IMR-90 (cell line): ENCODE data around the gene PCDHGA2. TPM values are rescaled to one million over a fixed set of nuclear protein-coding genes. Genes with fewer than 3 reads are reported as not detected.

Source experiments
- ATAC-seq: fragments of 200-7000 bp; cut with Tn5 transposase; 2 replicates; pipeline ENCODE4 v1.9.1; 2020; ENCODE audit warnings: low read depth, mild to moderate bottlenecking, moderate library complexity
- BruUV-seq: library from RNA; stranded (reverse); fragments of 400-500 nt; replicated peaks from 2 replicates; lab custom pipeline; 2021; lab: Mats Ljungman, UMichigan
- CTCF ChIA-PET: fragments of 300-600 bp; formaldehyde crosslinking; extraction: SDS; loops from one replicate; lab custom pipeline; 2021; ENCODE audit warnings: antibody characterized with exemption; lab: Yijun Ruan, JAX
- POLR2A ChIA-PET: fragments of 300-600 bp; sonication (Branson Sonifier 250); formaldehyde crosslinking; loops from one replicate; lab custom pipeline; 2022; ENCODE audit warnings: antibody characterized with exemption; ENCODE audit not compliant: unreplicated experiment; lab: Charles Lee
- DNase-seq: peaks from one replicate; pipeline ENCODE4 v3.0.0; 2013
- H2AFZ ChIP-seq: replicated peaks from 2 replicates; pipeline ENCODE3; 2013; ENCODE audit warnings: low read length, mild to moderate bottlenecking; ENCODE audit not compliant: poor library complexity
- H2AK5ac ChIP-seq: 2 replicates; pipeline ENCODE4 v1.6.1; 2013; ENCODE audit warnings: low read depth, low read length, inconsistent platforms
- H2AK9ac ChIP-seq: replicated peaks from 2 replicates; pipeline ENCODE3; 2013; ENCODE audit warnings: mild to moderate bottlenecking, low read depth, low read length, moderate library complexity; ENCODE audit not compliant: poor library complexity
- H2BK120ac ChIP-seq: 2 replicates; pipeline ENCODE4 v1.6.1; 2013; ENCODE audit warnings: low read depth, low read length, inconsistent platforms
- H2BK15ac ChIP-seq: 3 replicates; pipeline ENCODE4 v1.6.1; 2013; ENCODE audit warnings: low read depth, low read length, inconsistent platforms
- H2BK20ac ChIP-seq: 2 replicates; pipeline ENCODE4 v1.6.1; 2013; ENCODE audit warnings: low read depth, mild to moderate bottlenecking, inconsistent platforms, low read length, moderate library complexity
- H2BK5ac ChIP-seq: 2 replicates; pipeline ENCODE4 v1.6.1; 2013; ENCODE audit warnings: mild to moderate bottlenecking, low read depth, low read length, inconsistent platforms; ENCODE audit not compliant: poor library complexity, severe bottlenecking
- H3K14ac ChIP-seq: replicated peaks from 2 replicates; pipeline ENCODE4 v1.6.1; 2013; ENCODE audit warnings: low read depth, low read length, inconsistent platforms
- H3K18ac ChIP-seq: 2 replicates; pipeline ENCODE4 v1.6.1; 2013; ENCODE audit warnings: low read depth, low read length, control low read depth
- H3K23ac ChIP-seq: 2 replicates; pipeline ENCODE4 v1.6.1; 2013; ENCODE audit warnings: low read depth, low read length, inconsistent platforms
- H3K27ac ChIP-seq: 2 replicates; pipeline ENCODE4 v1.5.1; 2013; ENCODE audit warnings: mild to moderate bottlenecking, control low read depth, low read length; ENCODE audit not compliant: insufficient read depth
- H3K27me3 ChIP-seq: 2 replicates; pipeline ENCODE4 v1.6.1; 2013; ENCODE audit warnings: low read length; ENCODE audit not compliant: control insufficient read depth, insufficient read depth
- H3K36me3 ChIP-seq: 2 replicates; pipeline ENCODE4 v1.6.1; 2013; ENCODE audit warnings: low read length, mixed read lengths; ENCODE audit not compliant: control insufficient read depth, insufficient read depth
- H3K4ac ChIP-seq: 2 replicates; pipeline ENCODE4 v1.6.1; 2013; ENCODE audit warnings: low read depth, low read length, inconsistent platforms
- H3K4me1 ChIP-seq: 2 replicates; pipeline ENCODE4 v1.6.1; 2013; ENCODE audit warnings: low read length, mixed read lengths; ENCODE audit not compliant: control insufficient read depth, insufficient read depth
- H3K4me2 ChIP-seq: 2 replicates; pipeline ENCODE4 v1.6.1; 2013; ENCODE audit warnings: low read depth, mild to moderate bottlenecking, control low read depth, low read length, moderate library complexity
- H3K4me3 ChIP-seq: 2 replicates; pipeline ENCODE4 v1.5.1; 2013; ENCODE audit warnings: low read depth, mild to moderate bottlenecking, control low read depth, low read length, moderate library complexity; ENCODE audit not compliant: insufficient read depth
- H3K56ac ChIP-seq: 2 replicates; pipeline ENCODE4 v1.6.1; 2013; ENCODE audit warnings: low read length, inconsistent platforms; ENCODE audit not compliant: insufficient read depth; ENCODE audit errors: extremely low read depth
- H3K79me1 ChIP-seq, 2 experiments: 2 replicates each; pipeline ENCODE4 v1.6.1; 2013; ENCODE audit warnings: low read length in 2 of 2, inconsistent platforms in 1 of 2, low read depth in 1 of 2
- H3K9ac ChIP-seq: 2 replicates; pipeline ENCODE4 v1.6.1; 2013; ENCODE audit warnings: low read depth, low read length, control low read depth
- H3K9me1 ChIP-seq: 2 replicates; pipeline ENCODE4 v1.6.1; 2013; ENCODE audit warnings: low read length, inconsistent platforms; ENCODE audit not compliant: insufficient read depth
- H3K9me3 ChIP-seq: 2 replicates; pipeline ENCODE4 v1.6.1; 2013; ENCODE audit warnings: low read length; ENCODE audit not compliant: control insufficient read depth, insufficient read depth
- H4K20me1 ChIP-seq: 2 replicates; pipeline ENCODE4 v1.6.1; 2013; ENCODE audit warnings: low read length, inconsistent platforms; ENCODE audit not compliant: insufficient read depth
- H4K5ac ChIP-seq: 2 replicates; pipeline ENCODE4 v1.6.1; 2013; ENCODE audit warnings: mild to moderate bottlenecking, low read depth, low read length, control low read depth
- H4K8ac ChIP-seq, 2 experiments: 2 replicates each; pipeline ENCODE4 v1.6.1; 2013; ENCODE audit warnings: low read depth in 2 of 2, low read length in 2 of 2, control low read depth in 1 of 2, inconsistent platforms in 1 of 2
- H4K91ac ChIP-seq: 2 replicates; pipeline ENCODE4 v1.6.1; 2013; ENCODE audit warnings: low read depth, low read length, inconsistent platforms; ENCODE audit not compliant: insufficient read depth
- BHLHE40 ChIP-seq: fragments of 150-350 bp; IDR thresholded peaks from 2 replicates; pipeline ENCODE4 v1.6.1; 2016; ENCODE audit warnings: mild to moderate bottlenecking, low read depth, low read length
- CEBPB ChIP-seq: IDR thresholded peaks from 2 replicates; pipeline ENCODE4 v1.6.1; 2012; ENCODE audit warnings: low read depth, low read length, improper control_type of control experiment
- CHD1 ChIP-seq: IDR thresholded peaks from 2 replicates; pipeline ENCODE4 v1.6.1; 2012; ENCODE audit warnings: low read depth, low read length, improper control_type of control experiment
- CTCF ChIP-seq: conservative IDR thresholded peaks from 2 replicates; pipeline ENCODE4 v1.5.1; 2012; ENCODE audit warnings: mild to moderate bottlenecking, low read depth, low read length, improper control_type of control experiment
- ELK1 ChIP-seq: fragments of 150-350 bp; IDR thresholded peaks from 2 replicates; pipeline ENCODE4 v1.6.1; 2016; ENCODE audit warnings: low read depth, mild to moderate bottlenecking, low read length, moderate library complexity, borderline replicate concordance
- FOS ChIP-seq: fragments of 150-350 bp; IDR thresholded peaks from 2 replicates; pipeline ENCODE4 v1.6.1; 2016; ENCODE audit warnings: low read depth, low read length
- MAFK ChIP-seq: IDR thresholded peaks from 2 replicates; pipeline ENCODE4 v1.6.1; 2012; ENCODE audit warnings: low read depth, low read length, improper control_type of control experiment
- MAZ ChIP-seq: IDR thresholded peaks from 2 replicates; pipeline ENCODE4 v1.6.1; 2012; ENCODE audit warnings: low read depth, mild to moderate bottlenecking, low read length, improper control_type of control experiment, moderate library complexity, borderline replicate concordance
- MXI1 ChIP-seq: IDR thresholded peaks from 2 replicates; pipeline ENCODE4 v1.6.1; 2012; ENCODE audit warnings: low read depth, mild to moderate bottlenecking, low read length, moderate library complexity, borderline replicate concordance
- NFE2L2 ChIP-seq: fragments of 150-350 bp; IDR thresholded peaks from 2 replicates; pipeline ENCODE4 v1.6.1; 2016; ENCODE audit warnings: low read depth, mild to moderate bottlenecking, low read length
- POLR2A ChIP-seq: IDR thresholded peaks from 2 replicates; pipeline ENCODE4 v1.6.1; 2012; ENCODE audit warnings: mild to moderate bottlenecking, low read depth, low read length
- RAD21 ChIP-seq: IDR thresholded peaks from 2 replicates; pipeline ENCODE4 v1.6.1; 2012; ENCODE audit warnings: low read length, improper control_type of control experiment
- RCOR1 ChIP-seq: IDR thresholded peaks from 2 replicates; pipeline ENCODE4 v1.6.1; 2012; ENCODE audit warnings: mild to moderate bottlenecking, low read length, improper control_type of control experiment; ENCODE audit not compliant: insufficient replicate concordance
- RFX5 ChIP-seq: IDR thresholded peaks from 2 replicates; pipeline ENCODE4 v1.8.0; 2012; ENCODE audit warnings: low read depth, mild to moderate bottlenecking, low read length, moderate library complexity
- SMC3 ChIP-seq: fragments of 150-350 bp; IDR thresholded peaks from 2 replicates; pipeline ENCODE4 v1.6.1; 2016; ENCODE audit warnings: low read depth, mild to moderate bottlenecking, antibody characterized with exemption, low read length, moderate library complexity
- WGBS, 2 experiments: methylation state at CpG; one replicate each; pipeline versions ENCODE4 v1.1.5 to v1.1.7; 2013; ENCODE audit warnings: missing lambda C conversion rate in 2 of 2; ENCODE audit not compliant: insufficient read length in 1 of 2; ENCODE audit errors: extremely low coverage in 2 of 2; 5-methylcytosine and 5-hydroxymethylcytosine counted together
- dilution Hi-C: fragments of 300-500 bp; cut with HindIII; formaldehyde crosslinking; loops from one replicate; pipeline ENCODE4 v1.14.3; 2018; ENCODE audit warnings: low sequenced_read_pairs; ENCODE audit not compliant: unreplicated experiment
- in situ Hi-C: fragments of 300-500 bp; cut with MboI; formaldehyde crosslinking; loops from 3 replicates; pipeline ENCODE4 v1.14.3; 2019; ENCODE audit warnings: low sequenced_read_pairs, inconsistent platforms, mixed read lengths
- intact Hi-C: fragments of 100-400 bp; cut with micrococcal nuclease; formaldehyde crosslinking; loops from 2 replicates; pipeline ENCODE4 v1.10.0; 2022
- polyA plus RNA-seq, 3 experiments: library from polyadenylated mRNA; depleted of rRNA; stranded (reverse); fragments of >200 nt; gene quantifications; 2 replicates each; pipeline ENCODE4 v1.2.3, GENCODE V29; 2012; ENCODE audit warnings: low replicate concordance in 1 of 3
- total RNA-seq: library from RNA; depleted of rRNA; stranded (reverse); fragments of >200 nt; gene quantifications from 2 replicates; pipeline ENCODE4 v1.2.3, GENCODE V29; 2012
- TF ChIP-seq, protein P1 (sequence below): fragments of 150-350 bp; IDR thresholded peaks from 2 replicates; pipeline ENCODE4 v1.6.1; 2017; ENCODE audit warnings: mild to moderate bottlenecking, antibody characterized with exemption, low read length, low read depth

The PCDHGA2 gene
- total and polyA plus RNA-seq, 2 of the 4 experiments (the other 2 are of a cell fraction): 3.4 to 3.6 TPM

- no peak overlapping the region for H4K8ac ChIP-seq
These were observed 17.1 kb downstream of the PCDHGA2 start for GRCh38 chr5:141355641-141356040.

More at GRCh38 chr5:141355641-141356040, 17.1 kb downstream of the PCDHGA2 start:
- H3K18ac ChIP-seq: no peak overlapping the region
- peaks cover 60% of the 10 kb centered on the region for H3K9me3 ChIP-seq
- no peak for DNase-seq
- no peak overlapping the region for H2BK15ac ChIP-seq
- no peaks in the 10 kb centered on the region for H3K79me1 ChIP-seq
- no peaks in the 10 kb centered on the region for H4K20me1 ChIP-seq
- no peak overlapping the region for H3K23ac ChIP-seq
- no peak overlapping the region for H3K27ac ChIP-seq
- TF ChIP-seq MAZ (no peak), CTCF (no peak), CEBPB (no peak), RCOR1 (no peak), NFE2L2 (no peak), MAFK (no peak), RFX5 (no peak), POLR2A (no peak), BHLHE40 (no peak), SMC3 (no peak), MXI1 (no peak), CHD1 (no peak), FOS (no peak), ELK1 (no peak), RAD21 (no peak)
- TF ChIP-seq, protein P1, sequence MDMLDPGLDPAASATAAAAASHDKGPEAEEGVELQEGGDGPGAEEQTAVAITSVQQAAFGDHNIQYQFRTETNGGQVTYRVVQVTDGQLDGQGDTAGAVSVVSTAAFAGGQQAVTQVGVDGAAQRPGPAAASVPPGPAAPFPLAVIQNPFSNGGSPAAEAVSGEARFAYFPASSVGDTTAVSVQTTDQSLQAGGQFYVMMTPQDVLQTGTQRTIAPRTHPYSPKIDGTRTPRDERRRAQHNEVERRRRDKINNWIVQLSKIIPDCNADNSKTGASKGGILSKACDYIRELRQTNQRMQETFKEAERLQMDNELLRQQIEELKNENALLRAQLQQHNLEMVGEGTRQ: no peak
- H2BK120ac ChIP-seq: no peak overlapping the region
- no peak overlapping the region for H2AK5ac ChIP-seq
- H3K14ac ChIP-seq: no peak overlapping the region
- H3K4me1 ChIP-seq: no peaks in the 10 kb centered on the region
- dilution Hi-C loops: no loop called here
- intact Hi-C loops: no loop called here
- ChIA-PET CTCF (no interaction called here), POLR2A (no interaction called here)
- H2AFZ ChIP-seq: no peak overlapping the region
- no TSS peak for BruUV-seq
- peak overlapping the region; percentile 85; the same call in 1 of the 2 replicates for H3K4me2 ChIP-seq
- no peak overlapping the region for H3K9ac ChIP-seq
- no peaks in the 10 kb centered on the region for H3K9me1 ChIP-seq
- H3K36me3 ChIP-seq: peaks cover 5% of the 10 kb centered on the region; the same call in 1 of the 2 replicates
- no peak for ATAC-seq
- 48% methylated on average over 17 of the region's 24 CpGs; no CpG with 5 or more reads in 1 of the 2 experiments for WGBS, 2 experiments
- H3K27me3 ChIP-seq: no peaks in the 10 kb centered on the region
- H4K5ac ChIP-seq: no peak overlapping the region; the same call in 1 of the 2 replicates
- in situ Hi-C loops: no loop called here
- no peak overlapping the region for H3K4ac ChIP-seq
- H2BK5ac ChIP-seq: no peak overlapping the region
- no peak overlapping the region for H3K56ac ChIP-seq
- no peak overlapping the region for H2AK9ac ChIP-seq
- H2BK20ac ChIP-seq: no peak overlapping the region
- H3K4me3 ChIP-seq: no peak overlapping the region
- no peak overlapping the region for H4K91ac ChIP-seq
